HFFc6 (cell line): ENCODE data around the gene ASCL2. TPM values are rescaled to one million over a fixed set of nuclear protein-coding genes. Genes with fewer than 3 reads are reported as not detected.

Source experiments
- DNase-seq: peaks from one replicate; pipeline ENCODE4 v3.0.0-alpha.2; 2018
- H3K27ac Mint-ChIP-seq: 2 replicates; pipeline ENCODE4 v1.8.0; 2020; ENCODE audit warnings: mild to moderate bottlenecking, mixed read lengths
- H3K27me3 Mint-ChIP-seq: 2 replicates; pipeline ENCODE4 v1.8.0; 2021; ENCODE audit warnings: mild to moderate bottlenecking, moderate library complexity, mixed read lengths; ENCODE audit not compliant: insufficient read depth
- H3K36me3 Mint-ChIP-seq: 2 replicates; pipeline ENCODE4 v1.8.0; 2021; ENCODE audit warnings: low read depth, mixed read lengths
- H3K4me1 Mint-ChIP-seq: 2 replicates; pipeline ENCODE4 v1.8.0; 2020; ENCODE audit warnings: low read depth, mixed read lengths
- H3K4me3 Mint-ChIP-seq: 2 replicates; pipeline ENCODE4 v1.8.0; 2020; ENCODE audit warnings: mild to moderate bottlenecking, moderate library complexity, mixed read lengths
- H3K9me3 Mint-ChIP-seq: 2 replicates; pipeline ENCODE4 v1.8.0; 2020; ENCODE audit warnings: mild to moderate bottlenecking, mixed read lengths
- CTCF ChIP-seq: fragments of 200-600 bp; sonication (generic); IDR thresholded peaks from 2 replicates; pipeline ENCODE4 v1.5.0; 2021; ENCODE audit warnings: antibody characterized with exemption, mild to moderate bottlenecking
- total RNA-seq, 6 experiments: library from RNA; stranded (reverse); fragmentation: NEBNext Ultra II Directional; extraction: Animal tissue kit (Norgen Biotek cat#: 25700); gene quantifications; 2 replicates in 1 of 6; 3 replicates in 5 of 6; pipeline ENCODE4 v1.2.3, GENCODE V29; 2021

ASCL2 gene
- total RNA-seq, 6 experiments from 2014 or later, result not detected

GRCh38 chr11:2222451-2222850, 47.9 kb downstream of the ASCL2 start:
- DNase-seq, result no peak
- H3K4me1 Mint-ChIP-seq, result no peaks in the 10 kb centered on the region

DNA sequence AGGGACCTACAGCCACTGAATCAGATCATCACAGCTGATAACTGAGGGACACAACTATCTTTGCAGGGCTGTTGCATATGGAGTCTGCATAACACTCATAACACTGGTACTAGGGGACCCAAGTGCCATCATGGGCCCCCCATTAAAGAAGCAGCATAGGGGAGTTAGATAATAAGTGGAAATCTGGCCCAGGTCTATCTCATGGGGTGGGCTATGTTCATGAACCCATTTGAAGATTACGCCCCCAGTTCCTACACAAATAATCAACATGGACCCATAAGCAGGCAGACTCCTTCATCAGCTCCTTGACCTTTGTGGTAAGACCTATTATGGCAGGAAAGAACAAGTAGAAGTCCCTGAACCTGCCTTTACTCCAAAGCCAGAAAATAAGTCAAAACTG, 48.8 kb downstream of the ASCL2 start:
- Mint-ChIP-seq H3K9me3 (no peaks in the 10 kb centered on the region; the same call in 1 of the 2 replicates), H3K36me3 (no peaks in the 10 kb centered on the region), H3K27ac (no peak overlapping the region), H3K4me1 (no peaks in the 10 kb centered on the region), H3K4me3 (no peak overlapping the region), H3K27me3 (peaks cover 24% of the 10 kb centered on the region)
- DNase-seq, result no peak
- no peak for TF ChIP-seq CTCF

More at GRCh38 chr11:2222451-2222850, 47.9 kb downstream of the ASCL2 start:
- no peak overlapping the region for H3K4me3 Mint-ChIP-seq
- TF ChIP-seq CTCF, result no peak
- no peaks in the 10 kb centered on the region; the same call in 1 of the 2 replicates for H3K9me3 Mint-ChIP-seq
- peaks cover 24% of the 10 kb centered on the region for H3K27me3 Mint-ChIP-seq
- no peaks in the 10 kb centered on the region for H3K36me3 Mint-ChIP-seq
- H3K27ac Mint-ChIP-seq, result no peak overlapping the region

- peaks cover 22% of the 10 kb centered on the region for H3K27me3 Mint-ChIP-seq
- no peak overlapping the region for H3K27ac Mint-ChIP-seq
Observed at GRCh38 chr11:2221024-2221423, 49.4 kb downstream of the ASCL2 start.

DNA sequence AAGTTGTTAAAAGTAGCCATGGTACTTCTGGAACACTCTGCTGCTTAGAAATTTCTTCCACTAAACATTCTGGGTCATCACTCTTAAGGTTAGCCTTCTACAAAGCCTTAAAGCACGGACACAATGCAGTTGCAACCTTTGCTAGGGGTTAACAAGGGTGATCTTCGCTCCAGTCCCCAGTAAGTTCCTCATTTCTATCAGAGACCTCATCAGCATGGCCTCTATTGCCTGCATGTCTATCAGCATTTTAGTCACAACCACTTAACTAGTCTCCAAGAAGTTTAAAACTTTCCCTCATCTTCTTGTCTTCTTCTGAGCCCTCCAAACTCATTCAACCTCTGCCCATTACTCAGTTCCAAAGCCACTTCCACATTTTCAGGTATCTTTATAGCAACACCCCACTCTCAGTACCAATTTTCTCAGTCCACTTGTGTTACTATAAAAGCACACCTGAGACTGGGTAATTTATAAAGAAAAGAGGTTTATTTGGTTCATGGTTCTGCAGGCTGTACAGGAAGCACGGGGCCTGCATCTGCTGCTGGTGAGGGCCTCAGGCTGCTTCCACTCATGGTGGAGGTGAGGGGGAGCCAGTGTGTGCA, 50.1 kb downstream of the ASCL2 start:
- H3K9me3 Mint-ChIP-seq, result no peaks in the 10 kb centered on the region; the same call in 1 of the 2 replicates
- no peak overlapping the region for H3K4me3 Mint-ChIP-seq
- no peaks in the 10 kb centered on the region for H3K36me3 Mint-ChIP-seq
- H3K4me1 Mint-ChIP-seq, result no peaks in the 10 kb centered on the region
- no peak for DNase-seq
- H3K27ac Mint-ChIP-seq, result no peak overlapping the region
- TF ChIP-seq CTCF, result no peak
- H3K27me3 Mint-ChIP-seq, result peaks cover 19% of the 10 kb centered on the region

More at GRCh38 chr11:2221024-2221423, 49.4 kb downstream of the ASCL2 start:
- no peak for DNase-seq
- Mint-ChIP-seq H3K4me1 (no peaks in the 10 kb centered on the region), H3K9me3 (no peaks in the 10 kb centered on the region; the same call in 1 of the 2 replicates), H3K4me3 (no peak overlapping the region), H3K36me3 (no peaks in the 10 kb centered on the region)
- TF ChIP-seq CTCF, result no peak

DNA sequence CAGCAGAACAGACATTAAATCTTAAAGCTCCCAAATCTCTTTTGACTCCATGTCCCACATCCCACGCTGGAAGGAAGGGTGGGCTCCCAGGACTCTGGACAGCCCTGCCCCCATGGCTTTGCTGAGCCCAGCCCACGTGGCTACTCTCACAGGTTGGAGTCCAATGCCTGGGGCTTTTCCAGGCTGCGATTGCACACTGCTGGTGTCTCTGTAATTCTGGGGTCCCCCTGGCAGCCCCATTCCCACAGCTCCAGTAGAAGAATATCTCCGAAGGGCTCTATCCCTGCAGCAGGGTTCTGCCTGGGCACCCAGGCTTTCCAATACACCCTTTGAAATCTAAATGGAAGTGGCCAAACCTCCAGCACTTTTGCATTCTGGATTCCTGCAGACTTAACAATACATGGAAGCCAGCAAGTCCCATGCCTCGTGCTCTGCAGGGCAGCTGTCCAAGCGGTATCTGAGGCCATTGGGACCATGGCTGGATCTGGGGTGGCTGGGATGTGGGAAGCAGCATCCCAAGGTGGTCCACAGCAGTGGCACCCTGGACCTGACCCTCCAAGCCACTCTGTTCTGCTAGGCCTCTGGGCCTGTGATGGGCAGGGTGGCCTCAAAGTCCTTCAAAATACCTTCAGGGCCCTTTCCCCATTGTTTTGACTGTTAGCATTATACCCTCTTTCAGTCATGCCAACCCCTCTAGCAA, 50.9 kb downstream of the ASCL2 start:
- no peak overlapping the region for H3K4me3 Mint-ChIP-seq
- no peaks in the 10 kb centered on the region for H3K4me1 Mint-ChIP-seq
- H3K27me3 Mint-ChIP-seq, result peaks cover 16% of the 10 kb centered on the region
- no peak overlapping the region for H3K27ac Mint-ChIP-seq
- H3K9me3 Mint-ChIP-seq, result no peaks in the 10 kb centered on the region; the same call in 1 of the 2 replicates
- H3K36me3 Mint-ChIP-seq, result no peaks in the 10 kb centered on the region
- no peak for DNase-seq
- TF ChIP-seq CTCF, result no peak

Other genes with a start within 250 kb of the ASCL2 start
- gene IGF2, start 131.2 kb downstream of the ASCL2 start, total RNA-seq, result 1 to 10 TPM in 5 of 6 experiments, under 1 TPM in 1; 0.90 to 2.6 (median 2.0) TPM
- gene INS, start 109.4 kb downstream of the ASCL2 start, total RNA-seq, result not detected
- not detected for gene TH, start 98.8 kb downstream of the ASCL2 start, total RNA-seq
- not detected for gene C11orf21, start 31.3 kb upstream of the ASCL2 start, total RNA-seq
- not detected for gene TSPAN32, start 31.4 kb upstream of the ASCL2 start, total RNA-seq
- 100 to 1,000 TPM; 540 to 738 (median 627) TPM for gene CD81, start 106.7 kb upstream of the ASCL2 start, total RNA-seq
- 10 to 100 TPM; 47.4 to 74.7 (median 62.8) TPM for gene TSSC4, start 130.2 kb upstream of the ASCL2 start, total RNA-seq
- gene TRPM5, start 173.9 kb upstream of the ASCL2 start, total RNA-seq, result not detected
- gene KCNQ1, start 174.4 kb upstream of the ASCL2 start, total RNA-seq, result not detected